HCT116 (cell line): Measurements from ENCODE around the gene TUBA4B. TPM values are rescaled to one million over a fixed set of nuclear protein-coding genes. Genes with fewer than 3 reads are reported as not detected.

Experiments
- ATAC-seq: fragments of 200-7000 bp; cut with Tn5 transposase; 2 replicates; pipeline ENCODE4 v1.9.1; 2020; ENCODE audit warnings: mild to moderate bottlenecking, moderate library complexity
- BruUV-seq: library from RNA; stranded (reverse); fragments of 400-500 nt; replicated peaks from 2 replicates; lab custom pipeline; 2021; lab: Mats Ljungman, UMichigan
- CTCF ChIA-PET: fragments of 300-600 bp; sonication (Branson Sonifier 250); formaldehyde crosslinking; loops from one replicate; lab custom pipeline; 2021; ENCODE audit warnings: antibody characterized with exemption; lab: Charles Lee
- POLR2A ChIA-PET: fragments of 300-600, 350-600 bp; sonication (Branson Sonifier 250); formaldehyde crosslinking; loops from one replicate; lab custom pipeline; 2021; ENCODE audit warnings: antibody characterized with exemption; lab: Charles Lee
- RAD21 ChIA-PET, 2 experiments: fragments of 300-600 bp; sonication (Branson Sonifier 250); formaldehyde crosslinking; loops; one replicate each; lab custom pipeline; 2023; ENCODE audit warnings: low total read pairs in 2 of 2; ENCODE audit not compliant: uncharacterized antibody in 2 of 2, unreplicated experiment in 2 of 2, low non-redundant PET in 1 of 2; lab: Charles Lee
- DNase-seq: peaks from one replicate; pipeline ENCODE4 v3.0.0-alpha.2; 2010; ENCODE audit warnings: low read depth, low spot score
- H2AFZ ChIP-seq: fragments of 200-600 bp; shearing (Covaris generic), sonication (generic); 2 replicates; pipeline ENCODE4 v1.6.1; 2017; ENCODE audit warnings: low read depth, mixed run types, mixed read lengths, antibody characterized with exemption, low read length; ENCODE audit not compliant: poor library complexity, severe bottlenecking
- H3K27ac ChIP-seq: 2 replicates; pipeline ENCODE4 v1.5.1; 2012; ENCODE audit warnings: low read depth, low read length
- H3K27me3 ChIP-seq: fragments of 200-600 bp; sonication (generic); 2 replicates; pipeline ENCODE4 v1.6.1; 2016; ENCODE audit warnings: mixed run types, low read length, mixed read lengths; ENCODE audit not compliant: insufficient read depth
- H3K36me3 ChIP-seq, 2 experiments: fragments of 200-500 bp in 1 of 2; fragments of 200-600 bp in 1 of 2; sonication (Bioruptor generic) in 1 of 2; sonication (generic) in 1 of 2; 2 replicates each; pipeline versions ENCODE4 v1.5.1 to v1.6.1; 2014 to 2016; ENCODE audit warnings: low read length in 2 of 2, inconsistent platforms in 1 of 2, mixed read lengths in 1 of 2, mixed run types in 1 of 2; ENCODE audit not compliant: insufficient read depth in 2 of 2, control insufficient read depth in 1 of 2
- H3K4me1 ChIP-seq, 2 experiments: fragments of 200-600 bp in 1 of 2; sonication (generic) in 1 of 2; 2 replicates each; pipeline versions ENCODE4 v1.5.1 to v1.6.1; 2012 to 2017; ENCODE audit warnings: low read length in 2 of 2, inconsistent platforms in 1 of 2, mild to moderate bottlenecking in 1 of 2, mixed read lengths in 1 of 2, mixed run types in 1 of 2, moderate library complexity in 1 of 2; ENCODE audit not compliant: insufficient read depth in 2 of 2, control insufficient read depth in 1 of 2
- H3K4me2 ChIP-seq: fragments of 200-600 bp; sonication (generic); 2 replicates; pipeline ENCODE4 v1.6.1; 2017; ENCODE audit warnings: mixed run types, low read length, mixed read lengths
- H3K4me3 ChIP-seq, 2 experiments: fragments of 200-600 bp in 1 of 2; sonication (generic) in 1 of 2; replicated peaks in 1 of 2; 2 replicates each; pipeline ENCODE4 v1.5.1; 2011 to 2016; ENCODE audit warnings: low read length in 2 of 2, control low read depth in 1 of 2, low read depth in 1 of 2, mild to moderate bottlenecking in 1 of 2, mixed read lengths in 1 of 2, mixed run types in 1 of 2
- H3K79me2 ChIP-seq: fragments of 200-600 bp; sonication (generic); 2 replicates; pipeline ENCODE4 v1.6.1; 2017; ENCODE audit warnings: mild to moderate bottlenecking, mixed run types, low read length, moderate library complexity, mixed read lengths; ENCODE audit not compliant: insufficient read depth
- H3K9ac ChIP-seq: fragments of 200-600 bp; sonication (generic); 2 replicates; pipeline ENCODE4 v1.6.1; 2016; ENCODE audit warnings: low read length, mixed read lengths
- H3K9me2 ChIP-seq: fragments of 200-600 bp; sonication (generic), shearing (Covaris generic); 2 replicates; pipeline ENCODE4 v1.6.1; 2017; ENCODE audit warnings: mixed run types, mild to moderate bottlenecking, moderate library complexity; ENCODE audit not compliant: insufficient read depth
- H3K9me3 ChIP-seq, 2 experiments: fragments of 200-500 bp in 1 of 2; fragments of 200-600 bp in 1 of 2; sonication (Bioruptor generic) in 1 of 2; sonication (generic) in 1 of 2; 2 replicates each; pipeline ENCODE4 v1.6.1; 2014 to 2017; ENCODE audit warnings: low read length in 2 of 2, mixed read lengths in 2 of 2, inconsistent platforms in 1 of 2, low read depth in 1 of 2, mild to moderate bottlenecking in 1 of 2, mixed run types in 1 of 2, moderate library complexity in 1 of 2; ENCODE audit not compliant: control insufficient read depth in 1 of 2, insufficient read depth in 1 of 2
- H4K20me1 ChIP-seq: fragments of 200-600 bp; sonication (generic), shearing (Covaris generic); 2 replicates; pipeline ENCODE4 v1.6.1; 2017; ENCODE audit warnings: mixed run types, mild to moderate bottlenecking, moderate library complexity; ENCODE audit not compliant: insufficient read depth
- CEBPB ChIP-seq: IDR thresholded peaks from 2 replicates; pipeline ENCODE4 v1.6.1; 2012; ENCODE audit warnings: low read depth
- POLR2A ChIP-seq: IDR thresholded peaks from 2 replicates; pipeline ENCODE4 v1.7.0; 2011; ENCODE audit warnings: borderline replicate concordance; ENCODE audit not compliant: insufficient read depth, insufficient read length; ENCODE audit errors: extremely low read depth
- POLR2AphosphoS5 ChIP-seq: IDR thresholded peaks from 2 replicates; pipeline ENCODE4 v1.6.1; 2011; ENCODE audit warnings: mild to moderate bottlenecking, low read depth, low read length, moderate library complexity
- REST ChIP-seq: IDR thresholded peaks from 2 replicates; pipeline ENCODE4 v1.6.1; 2012; ENCODE audit warnings: low read depth
- SIN3A ChIP-seq: IDR thresholded peaks from 2 replicates; pipeline ENCODE4 v1.6.1; 2012; ENCODE audit warnings: low read depth
- SRF ChIP-seq: IDR thresholded peaks from 2 replicates; pipeline ENCODE4 v1.6.1; 2012; ENCODE audit warnings: low read depth
- YY1 ChIP-seq: IDR thresholded peaks from 2 replicates; pipeline ENCODE4 v1.6.1; 2011; ENCODE audit warnings: low read length, low read depth, moderate library complexity, mild to moderate bottlenecking; ENCODE audit not compliant: insufficient replicate concordance; ENCODE audit errors: extremely low read depth
- intact Hi-C: fragments of 100-400 bp; cut with micrococcal nuclease; formaldehyde crosslinking; loops from 2 replicates; pipeline ENCODE4 v1.10.0; 2022
- total RNA-seq: library from RNA; stranded (reverse); gene quantifications from one replicate; pipeline ENCODE4 v1.2.1, GENCODE V29; 2021; ENCODE audit not compliant: unreplicated experiment

Gene TUBA4B
- total RNA-seq, 1 experiment from 2014 or later: not detected

DNA sequence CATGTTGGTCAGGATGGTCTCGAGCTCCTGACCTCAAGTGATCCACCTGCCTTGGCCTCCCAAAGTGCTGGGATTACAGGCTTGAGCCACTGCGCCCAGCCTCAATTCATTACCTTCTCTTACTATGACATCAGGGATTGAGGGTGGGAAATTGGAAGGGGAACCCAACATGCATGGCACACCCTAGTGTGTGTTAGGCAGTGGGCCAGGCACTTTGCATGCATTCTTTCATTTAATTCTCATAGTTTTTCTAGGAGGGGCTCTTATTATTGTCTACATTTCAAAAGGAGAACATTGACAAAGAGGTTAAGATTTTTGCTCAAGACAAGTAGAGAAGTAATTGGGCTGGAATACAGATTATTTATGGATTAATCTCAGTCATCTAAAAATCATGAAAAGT, 15.3 kb downstream of the TUBA4B start:
- TF ChIP-seq SRF (no peak), YY1 (no peak), CEBPB (no peak), REST (no peak), POLR2AphosphoS5 (no peak), POLR2A (no peak), SIN3A (no peak)
- TF ChIP-seq, all 23 proteins: peak for 0
- RAD21 ChIA-PET: no interaction called here
- Histone ChIP-seq H3K27me3 (peaks cover 6% of the 10 kb centered on the region; the same call in 1 of the 2 replicates), H3K4me2 (no peak overlapping the region), H3K27ac (no peak overlapping the region), H4K20me1 (no peaks in the 10 kb centered on the region), H3K79me2 (no peaks in the 10 kb centered on the region), H2AFZ (no peak overlapping the region), H3K9ac (no peak overlapping the region), H3K4me3 (no peak overlapping the region), H3K9me2 (no peaks in the 10 kb centered on the region), H3K36me3 (no peaks in the 10 kb centered on the region), H3K4me1 (peaks cover 7 to 10% of the 10 kb centered on the region in 2 experiments), H3K9me3 (no peaks in the 10 kb centered on the region)
- POLR2A ChIA-PET: no interaction called here
- intact Hi-C loops: no loop called here
- BruUV-seq: no TSS peak
- DNase-seq (no peak), ATAC-seq (no peak)
- CTCF ChIA-PET: no interaction called here
